Left lung (tissue), 10 donors: Measurements from ENCODE around the gene LGI4. TPM values are rescaled to one million over a fixed set of nuclear protein-coding genes. Genes with fewer than 3 reads are reported as not detected.

ENCODE experiments used
- ATAC-seq: fragments of 200-7000 bp; cut with Tn5 transposase; one replicate; pipeline ENCODE4 v1.9.1; 2020; ENCODE audit warnings: moderate library complexity
- DNase-seq, 4 donors: peaks; one replicate each; pipeline ENCODE4 v3.0.0-alpha.2; 2013 to 2020
- H3K27ac ChIP-seq, 2 donors: fragments of 200-600 bp; sonication (generic) in 1 of 2; one replicate each; pipeline versions ENCODE4 v1.5.0 to v1.8.0; 2020 to 2021
- H3K27me3 ChIP-seq, 2 donors: fragments of 200-600 bp; sonication (generic) in 1 of 2; one replicate each; pipeline versions ENCODE4 v1.5.0 to v1.8.0; 2020 to 2021
- H3K36me3 ChIP-seq, 2 donors: fragments of 200-600 bp; sonication (generic) in 1 of 2; one replicate each; pipeline versions ENCODE4 v1.5.0 to v1.8.0; 2020 to 2021
- H3K4me1 ChIP-seq, 2 donors: fragments of 200-600 bp; one replicate each; pipeline ENCODE4 v1.8.0; 2021
- H3K4me3 ChIP-seq, 2 donors: fragments of 200-600 bp; sonication (generic) in 1 of 2; one replicate each; pipeline versions ENCODE4 v1.5.0 to v1.8.0; 2020 to 2021; ENCODE audit warnings: mild to moderate bottlenecking in 1 of 2
- H3K9me3 ChIP-seq, 2 donors: fragments of 200-600 bp; sonication (generic) in 1 of 2; one replicate each; pipeline versions ENCODE4 v1.5.0 to v1.8.0; 2020 to 2021
- intact Hi-C, 2 donors: fragments of 100-400 bp; cut with DNase I; formaldehyde crosslinking; loops; one replicate each; pipeline versions ENCODE4 v1.11.2 to v1.14.2; 2022
- polyA plus RNA-seq, 6 donors: library from polyadenylated mRNA; unstranded; fragments of 120-200 nt; gene quantifications; one replicate each; pipeline ENCODE4 v1.2.1, GENCODE V29; 2013; ENCODE audit not compliant: insufficient read length in 6 of 6
- total RNA-seq, 2 donors: library from RNA; stranded (reverse); fragmentation: NEBNext Ultra II Directional; extraction: Animal tissue kit (Norgen Biotek cat#: 25700); gene quantifications; one replicate each; pipeline ENCODE4 v1.2.1, GENCODE V29; 2021
- TF ChIP-seq, protein P1 (sequence below), 2 donors: fragments of 200-600 bp; sonication (generic) in 1 of 2; IDR thresholded peaks; one replicate each; pipeline versions ENCODE4 v1.5.0 to v1.8.0; 2021; ENCODE audit warnings: antibody characterized with exemption in 2 of 2
- donor health status: DM: no; HTN: yes; CAD: no.
- donor health status: DM: no; HTN: no; CAD: no.

The LGI4 gene
- total and polyA plus RNA-seq, 8 donors, result 1.8 to 3.4 (median 2.7) TPM

DNA sequence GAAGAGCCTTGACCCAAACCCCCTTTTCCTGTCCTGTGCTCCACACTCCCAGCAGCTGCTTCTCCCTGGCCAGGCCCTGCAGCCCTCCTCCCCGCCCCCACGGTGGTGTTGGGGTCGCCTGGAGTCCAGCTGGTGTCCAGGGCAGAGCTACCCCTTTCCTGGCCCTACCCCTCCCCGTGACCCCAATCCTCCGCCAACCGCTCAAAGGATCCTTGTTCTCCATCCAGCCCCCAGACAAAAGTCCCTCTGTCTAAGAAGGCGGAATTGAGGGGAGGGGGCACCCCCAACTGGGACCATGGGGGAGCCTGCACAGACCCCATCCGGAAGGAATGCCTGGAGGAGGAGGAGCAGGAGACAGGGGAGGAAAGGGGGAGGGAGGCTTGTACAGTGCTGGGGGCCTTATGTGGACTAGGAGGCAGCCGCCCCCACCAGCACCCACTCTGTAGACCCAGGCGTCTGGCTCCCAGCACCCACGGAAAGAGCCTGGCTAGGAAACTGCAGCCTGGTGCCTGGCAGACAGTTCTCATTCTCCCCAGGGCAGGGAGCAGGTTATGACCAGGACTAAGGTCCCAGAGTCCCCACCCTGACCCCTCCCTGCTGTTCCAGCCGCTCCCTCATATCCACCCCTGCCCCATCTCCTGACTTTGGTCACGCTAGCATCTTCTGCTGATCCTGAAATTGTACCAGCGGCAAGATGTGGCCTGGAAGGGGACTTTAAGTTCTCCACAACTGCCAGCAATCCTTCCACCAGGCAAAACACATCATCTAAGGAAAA lies 19.5 kb downstream of the LGI4 start, which contains the start of gene FXYD3:
TSS of gene FXYD3 (plus strand) at position 647 of the 775 bp plus-strand sequence. CDS start 3,554 bp downstream, outside the sequence.
- peak within 1 kb of the TSS; percentile 24 to 41 for H3K4me3 ChIP-seq
- no peaks in the 10 kb centered on the region for H3K36me3 ChIP-seq
- intact Hi-C loops, result no loop called here
- peaks cover 0 to 25% of the 10 kb centered on the region in 2 donors for H3K4me1 ChIP-seq
- peak; percentile 6 for ATAC-seq
- TF ChIP-seq, protein P1, sequence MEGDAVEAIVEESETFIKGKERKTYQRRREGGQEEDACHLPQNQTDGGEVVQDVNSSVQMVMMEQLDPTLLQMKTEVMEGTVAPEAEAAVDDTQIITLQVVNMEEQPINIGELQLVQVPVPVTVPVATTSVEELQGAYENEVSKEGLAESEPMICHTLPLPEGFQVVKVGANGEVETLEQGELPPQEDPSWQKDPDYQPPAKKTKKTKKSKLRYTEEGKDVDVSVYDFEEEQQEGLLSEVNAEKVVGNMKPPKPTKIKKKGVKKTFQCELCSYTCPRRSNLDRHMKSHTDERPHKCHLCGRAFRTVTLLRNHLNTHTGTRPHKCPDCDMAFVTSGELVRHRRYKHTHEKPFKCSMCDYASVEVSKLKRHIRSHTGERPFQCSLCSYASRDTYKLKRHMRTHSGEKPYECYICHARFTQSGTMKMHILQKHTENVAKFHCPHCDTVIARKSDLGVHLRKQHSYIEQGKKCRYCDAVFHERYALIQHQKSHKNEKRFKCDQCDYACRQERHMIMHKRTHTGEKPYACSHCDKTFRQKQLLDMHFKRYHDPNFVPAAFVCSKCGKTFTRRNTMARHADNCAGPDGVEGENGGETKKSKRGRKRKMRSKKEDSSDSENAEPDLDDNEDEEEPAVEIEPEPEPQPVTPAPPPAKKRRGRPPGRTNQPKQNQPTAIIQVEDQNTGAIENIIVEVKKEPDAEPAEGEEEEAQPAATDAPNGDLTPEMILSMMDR (IDR thresholded peaks at IDR 0.05), result no peak
- no peaks in the 10 kb centered on the region for H3K9me3 ChIP-seq
- no peaks in the 10 kb centered on the region for H3K27me3 ChIP-seq
- peak within 1 kb of the TSS; percentile 53 for H3K27ac ChIP-seq
- DNase-seq, result no peak

DNA sequence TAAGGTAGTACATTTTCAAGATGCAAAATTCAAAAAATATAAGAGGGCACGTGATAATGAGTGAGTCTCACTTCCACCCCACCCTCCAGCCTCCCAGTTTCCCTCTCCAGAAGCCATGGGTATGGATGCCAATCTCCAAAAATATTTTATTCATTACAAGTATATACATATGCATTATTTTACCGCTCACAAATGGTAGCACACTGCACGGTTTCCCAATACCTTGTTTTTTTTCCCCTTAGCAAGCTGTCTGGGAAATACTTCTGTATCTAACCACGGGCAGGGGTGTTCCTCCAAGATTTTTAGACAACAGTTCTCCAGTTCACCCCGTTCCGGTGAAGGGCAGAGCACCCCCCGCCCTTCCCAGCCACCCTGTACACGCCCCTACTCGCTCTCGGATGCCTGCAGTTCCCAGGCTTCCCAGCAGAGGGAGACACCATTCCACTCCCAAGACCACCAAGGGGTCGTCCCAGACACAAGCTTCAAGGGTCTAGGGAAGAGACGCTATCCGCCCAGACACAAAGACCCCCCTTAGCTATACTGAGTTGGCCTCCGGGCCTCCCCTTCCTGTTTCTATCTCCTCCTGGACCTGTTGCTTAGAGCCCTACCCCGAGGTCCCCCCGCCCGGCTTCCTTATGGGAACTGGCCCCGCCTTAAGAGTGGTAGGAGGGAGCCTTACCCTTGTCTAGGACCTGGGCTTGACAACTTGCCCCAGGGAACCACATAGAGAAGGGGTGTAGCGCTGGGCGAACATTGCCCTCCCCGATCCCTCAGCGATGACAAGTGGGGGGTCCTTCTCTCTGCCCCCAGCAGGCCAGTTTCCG lies 20.3 kb downstream of the LGI4 start:
- peaks cover 0 to 18% of the 10 kb centered on the region in 2 donors for H3K4me1 ChIP-seq
- intact Hi-C loops, result no loop called here

DNA sequence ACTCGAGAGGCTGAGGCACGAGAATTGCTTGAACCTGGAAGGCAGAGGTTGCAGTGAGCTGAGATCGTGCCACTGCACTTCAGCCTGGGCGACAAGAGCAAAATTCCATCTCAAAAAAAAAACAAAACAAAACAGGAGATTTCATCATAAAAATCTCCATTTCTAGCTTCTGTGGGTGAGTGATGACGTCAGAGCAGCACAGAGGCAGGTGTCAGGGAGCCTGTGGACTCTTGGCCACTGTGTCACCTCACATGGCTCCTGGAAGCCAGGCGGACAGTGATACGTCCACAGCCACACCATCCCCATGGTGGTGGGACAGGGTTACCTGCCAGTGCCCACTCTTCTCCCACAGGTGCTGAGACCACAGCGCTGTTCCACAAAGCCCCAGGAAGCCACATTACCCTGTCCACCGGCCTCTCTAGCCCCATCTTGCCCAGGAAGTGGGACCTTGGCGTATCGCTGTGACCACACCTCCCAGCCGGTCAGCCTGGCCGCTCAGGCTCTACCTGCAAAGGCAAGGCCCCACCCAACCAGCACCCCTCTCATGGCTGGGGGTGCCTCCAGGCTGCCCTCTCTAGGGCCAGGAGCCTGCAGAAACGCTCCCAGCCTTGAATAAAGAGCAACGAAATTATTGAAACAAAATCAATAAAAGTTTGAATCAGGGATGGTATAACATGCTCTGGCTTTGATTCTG lies 21.7 kb downstream of the LGI4 start:
- no peaks in the 10 kb centered on the region for H3K9me3 ChIP-seq
- peaks cover 0 to 18% of the 10 kb centered on the region in 2 donors for H3K4me1 ChIP-seq
- intact Hi-C loops, result no loop called here
- no peaks in the 10 kb centered on the region for H3K36me3 ChIP-seq
- DNase-seq (no peak), ATAC-seq (no peak)
- H3K27ac ChIP-seq, result no peak overlapping the region
- peaks cover 0 to 10% of the 10 kb centered on the region in 2 donors for H3K27me3 ChIP-seq
- TF ChIP-seq, protein P1 (IDR thresholded peaks at IDR 0.05), result no peak
- no peak overlapping the region for H3K4me3 ChIP-seq

More for the DNA sequence above, 20.3 kb downstream of the LGI4 start:
- Histone ChIP-seq H3K27ac (peak overlapping the region; percentile 45 to 53), H3K9me3 (no peaks in the 10 kb centered on the region), H3K27me3 (peaks cover 0 to 4% of the 10 kb centered on the region in 2 donors), H3K4me3 (peak overlapping the region; percentile 10 to 41), H3K36me3 (no peaks in the 10 kb centered on the region)
- peak; percentile 71 for ATAC-seq
- TF ChIP-seq, protein P1 (IDR thresholded peaks at IDR 0.05), result peak; percentile 92 to 97
- DNase-seq, result peak; percentile 56 to 86 (median 84)

DNA sequence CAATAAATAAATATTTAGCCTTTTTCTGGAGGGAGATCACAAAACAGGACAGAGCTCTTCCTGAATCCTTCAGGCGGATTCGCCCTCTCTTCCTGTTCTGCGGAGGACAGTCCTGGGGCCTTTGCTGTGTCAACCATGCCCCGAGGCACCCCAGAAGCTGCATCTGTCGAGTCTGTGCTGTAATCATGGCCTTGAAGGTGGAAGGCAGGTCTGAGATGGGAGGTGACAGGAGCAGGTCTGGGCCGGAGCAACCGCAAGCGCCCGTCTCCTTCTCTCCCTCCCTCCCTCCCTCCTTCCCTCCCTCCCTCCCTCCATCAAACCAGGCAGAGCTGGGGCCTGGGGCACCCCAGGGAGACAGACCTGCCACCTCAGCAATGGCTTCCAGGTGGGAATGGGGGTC lies 23.9 kb downstream of the LGI4 start:
- Histone ChIP-seq H3K9me3 (no peaks in the 10 kb centered on the region), H3K27ac (no peak overlapping the region), H3K4me1 (peaks cover 0 to 18% of the 10 kb centered on the region in 2 donors), H3K36me3 (no peaks in the 10 kb centered on the region), H3K27me3 (peaks cover 0 to 10% of the 10 kb centered on the region in 2 donors), H3K4me3 (no peak overlapping the region)
- no peak for DNase-seq
- no peak for ATAC-seq
- intact Hi-C loops, result no loop called here
- TF ChIP-seq, protein P1 (IDR thresholded peaks at IDR 0.05), result no peak
